Keratinocyte (primary cell): Measurements from ENCODE around the gene CCDC18. TPM values are rescaled to one million over a fixed set of nuclear protein-coding genes. Genes with fewer than 3 reads are reported as not detected.
"Not testable (repeated sequence)": the region's sequence is repeated elsewhere in the genome, so short reads cannot be mapped to it uniquely, and the experiment has no call there.

Source experiments
- DNase-seq: peaks from one replicate; pipeline ENCODE4 v3.0.0-alpha.2; 2011; ENCODE audit warnings: low read depth, missing footprints, low spot score
- FAIRE-seq: peaks from 2 replicates; lab custom pipeline; 2011; peaks lifted over from hg19 to GRCh38; lab: Jason Lieb, UNC
- H2AFZ ChIP-seq: 2 replicates; pipeline ENCODE4 v1.6.0; 2012; ENCODE audit warnings: low read length, control low read depth, inconsistent platforms; ENCODE audit not compliant: control insufficient read depth
- H3K27ac ChIP-seq: 2 replicates; pipeline ENCODE4 v1.5.1; 2011; ENCODE audit warnings: low read length; ENCODE audit not compliant: control insufficient read depth, insufficient read depth
- H3K27me3 ChIP-seq: 3 replicates; pipeline ENCODE4 v1.6.0; 2011; ENCODE audit warnings: low read length; ENCODE audit not compliant: control insufficient read depth, insufficient read depth; ENCODE audit errors: extremely low read depth
- H3K36me3 ChIP-seq, 2 experiments: 2 replicates in 1 of 2; 3 replicates in 1 of 2; pipeline ENCODE4 v1.5.1; 2011; ENCODE audit warnings: low read length in 2 of 2, mild to moderate bottlenecking in 1 of 2; ENCODE audit not compliant: control insufficient read depth in 2 of 2, insufficient read depth in 2 of 2; ENCODE audit errors: extremely low read depth in 1 of 2
- H3K4me1 ChIP-seq: 3 replicates; pipeline ENCODE4 v1.5.1; 2011; ENCODE audit warnings: low read length; ENCODE audit not compliant: control insufficient read depth, insufficient read depth; ENCODE audit errors: extremely low read depth
- H3K4me2 ChIP-seq: 3 replicates; pipeline ENCODE4 v1.6.0; 2011; ENCODE audit warnings: low read depth, low read length; ENCODE audit not compliant: control insufficient read depth, insufficient read depth; ENCODE audit errors: extremely low read depth
- H3K4me3 ChIP-seq, 3 experiments: fragments of 200-600 bp in 1 of 3; sonication (generic) in 1 of 3; 2 replicates in 2 of 3; 3 replicates in 1 of 3; pipeline ENCODE4 v1.5.1; 2011 to 2016; ENCODE audit warnings: low read length in 3 of 3, mild to moderate bottlenecking in 3 of 3, control low read depth in 2 of 3, inconsistent platforms in 1 of 3, low read depth in 1 of 3, mixed read lengths in 1 of 3, mixed run types in 1 of 3, moderate library complexity in 1 of 3; ENCODE audit not compliant: control insufficient read depth in 2 of 3, insufficient read depth in 2 of 3; ENCODE audit errors: extremely low read depth in 1 of 3
- H3K79me2 ChIP-seq: 2 replicates; pipeline ENCODE4 v1.6.0; 2012; ENCODE audit warnings: low read length; ENCODE audit not compliant: control insufficient read depth, insufficient read depth
- H3K9ac ChIP-seq: 3 replicates; pipeline ENCODE4 v1.6.0; 2011; ENCODE audit warnings: low read length; ENCODE audit not compliant: control insufficient read depth, insufficient read depth; ENCODE audit errors: extremely low read depth
- H3K9me1 ChIP-seq: 3 replicates; pipeline ENCODE4 v1.6.0; 2011; ENCODE audit warnings: low read length; ENCODE audit not compliant: control insufficient read depth, insufficient read depth; ENCODE audit errors: extremely low read depth
- H3K9me3 ChIP-seq: 2 replicates; pipeline ENCODE4 v1.5.1; 2012; ENCODE audit warnings: low read depth, low read length; ENCODE audit not compliant: control insufficient read depth
- H4K20me1 ChIP-seq: 3 replicates; pipeline ENCODE4 v1.6.0; 2011; ENCODE audit warnings: low read length; ENCODE audit not compliant: control insufficient read depth, insufficient read depth; ENCODE audit errors: extremely low read depth
- CTCF ChIP-seq, 3 experiments: IDR thresholded peaks in 1 of 3; conservative IDR thresholded peaks in 1 of 3; optimal IDR thresholded peaks in 1 of 3; 2 replicates in 2 of 3; 3 replicates in 1 of 3; pipeline versions ENCODE3 to v1.5.1; 2011; ENCODE audit warnings: low read length in 3 of 3, mild to moderate bottlenecking in 3 of 3, moderate library complexity in 2 of 3, control low read depth in 1 of 3, inconsistent platforms in 1 of 3; ENCODE audit not compliant: insufficient read depth in 2 of 3; ENCODE audit errors: extremely low read depth in 1 of 3
- EZH2 ChIP-seq: IDR thresholded peaks from one replicate; pipeline ENCODE4 v1.6.1; 2012; ENCODE audit warnings: inconsistent platforms, mild to moderate bottlenecking, low read length, moderate library complexity
- dilution Hi-C: fragments of 300-500 bp; cut with MboI; formaldehyde crosslinking; loops from one replicate; pipeline ENCODE4 v1.7.0; 2020; ENCODE audit warnings: low sequenced_read_pairs; ENCODE audit not compliant: extremely low pct_ligation_motif_present
- polyA plus RNA-seq, 5 experiments: library from polyadenylated mRNA; depleted of rRNA in 3 of 5; stranded (reverse) in 3 of 5; stranded (forward) in 1 of 5; unstranded in 1 of 5; fragments of >200 nt; gene quantifications; 1 replicate in 1 of 5; 2 replicates in 3 of 5; 3 replicates in 1 of 5; pipeline versions ENCODE4 v1.2.1 to v1.2.3, GENCODE V29; 2011 to 2012; ENCODE audit warnings: missing spikeins in 2 of 5, low read depth in 1 of 5, low replicate concordance in 1 of 5

The CCDC18 gene
- polyA plus RNA-seq, 1 donor (not counting 4 experiments of a cell fraction or from before 2014, with no cell fraction given): 6.0 TPM

- H3K4me3 ChIP-seq: no peak overlapping the region
- no peak overlapping the region for H3K9ac ChIP-seq
- H3K27ac ChIP-seq: no peak overlapping the region
- peaks cover 0 to 5% of the 10 kb centered on the region in 2 experiments for H3K36me3 ChIP-seq
- peaks cover 5% of the 10 kb centered on the region for H4K20me1 ChIP-seq
- no peaks in the 10 kb centered on the region for H3K9me1 ChIP-seq
- dilution Hi-C loops: no loop called here
- peaks cover 90% of the 10 kb centered on the region for H3K79me2 ChIP-seq
- H3K9me3 ChIP-seq: no peaks in the 10 kb centered on the region
- H3K27me3 ChIP-seq: no peaks in the 10 kb centered on the region
- DNase-seq (no peak), FAIRE-seq (no peak)
- no peaks in the 10 kb centered on the region for H3K4me1 ChIP-seq
- TF ChIP-seq CTCF (optimal IDR thresholded peaks at IDR 0.05 in 1 of 3, IDR thresholded peaks at IDR 0.05 in 1 of 3, conservative IDR thresholded peaks at IDR 0.05 in 1 of 3; ENCODE audit: extremely low read depth in 1 of 3, insufficient read depth in 2 of 3, low read length in 3 of 3): no peak
- TF ChIP-seq EZH2: no peak
- no peak overlapping the region for H2AFZ ChIP-seq
- H3K4me2 ChIP-seq: no peak overlapping the region
Measured at GRCh38 chr1:93171549-93172034, 8.9 kb upstream of the CCDC18 start.

- no peaks in the 10 kb centered on the region for H3K4me1 ChIP-seq
- DNase-seq: no peak
- H3K9ac ChIP-seq: no peak overlapping the region
- H3K4me3 ChIP-seq: no peak overlapping the region
- peaks cover 91% of the 10 kb centered on the region for H3K79me2 ChIP-seq
- H3K9me3 ChIP-seq: no peaks in the 10 kb centered on the region
- H3K36me3 ChIP-seq: peaks cover 0 to 5% of the 10 kb centered on the region in 2 experiments
- peaks cover 5% of the 10 kb centered on the region for H4K20me1 ChIP-seq
- H2AFZ ChIP-seq: no peak overlapping the region
- FAIRE-seq: no peak
- TF ChIP-seq CTCF (optimal IDR thresholded peaks at IDR 0.05 in 1 of 3, IDR thresholded peaks at IDR 0.05 in 1 of 3, conservative IDR thresholded peaks at IDR 0.05 in 1 of 3; ENCODE audit: extremely low read depth in 1 of 3, insufficient read depth in 2 of 3, low read length in 3 of 3) (no peak), EZH2 (no peak)
- dilution Hi-C loops: no loop called here
- H3K27ac ChIP-seq: no peak overlapping the region
- no peaks in the 10 kb centered on the region for H3K9me1 ChIP-seq
- no peaks in the 10 kb centered on the region for H3K27me3 ChIP-seq
- H3K4me2 ChIP-seq: no peak overlapping the region
Measured at GRCh38 chr1:93172778-93173177, 7.7 kb upstream of the CCDC18 start.

- H3K4me3 ChIP-seq, H3K27me3 ChIP-seq, H3K9me1 ChIP-seq, dilution Hi-C loops, H3K27ac ChIP-seq, H2AFZ ChIP-seq, H3K9me3 ChIP-seq, H3K4me1 ChIP-seq, FAIRE-seq, DNase-seq, H4K20me1 ChIP-seq, H3K36me3 ChIP-seq, H3K4me2 ChIP-seq, H3K9ac ChIP-seq: not testable (repeated sequence)
- peaks cover 91% of the 10 kb centered on the region for H3K79me2 ChIP-seq
Measured at GRCh38 chr1:93174638-93175037, 5.9 kb upstream of the CCDC18 start.
